GM18907 (cell line): Measurements from ENCODE around the gene EYA2.

Experiments used
- ATAC-seq: cut with Tn5 transposase; IDR thresholded peaks from one replicate; pipeline ENCODE4 v1.9.1; 2021; ENCODE audit warnings: mild to moderate bottlenecking, moderate library complexity; ENCODE audit not compliant: unreplicated experiment

EYA2 gene

DNA sequence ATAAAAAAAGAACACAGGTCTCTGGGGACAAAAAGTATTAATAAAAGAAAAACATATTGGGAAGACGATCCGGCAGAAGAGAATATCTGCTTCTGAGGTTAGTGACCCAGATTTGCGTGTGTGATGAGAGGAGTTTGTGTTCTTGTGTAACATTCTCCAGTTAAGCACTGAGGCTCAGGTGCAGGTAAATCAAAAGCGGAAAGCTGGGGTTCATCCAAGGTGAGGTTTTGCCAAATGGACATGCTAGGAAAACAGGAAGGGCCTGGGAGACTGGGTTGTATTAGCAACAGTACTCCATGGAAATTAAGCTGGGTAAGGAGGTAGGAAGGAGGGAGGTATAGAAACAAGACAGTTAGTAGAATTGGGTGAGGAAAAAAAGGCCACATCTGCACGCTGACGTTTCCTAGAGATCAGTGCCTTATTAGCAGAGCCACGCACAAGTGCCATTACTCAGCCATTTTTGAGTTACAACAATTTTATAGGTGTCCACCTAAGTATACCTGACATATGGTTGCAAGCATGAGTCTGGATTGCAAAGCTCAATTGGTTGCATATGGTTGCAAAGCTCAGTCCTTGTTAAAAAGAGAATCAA is 322.3 kb downstream of the EYA2 start:
- no peak for ATAC-seq

DNA sequence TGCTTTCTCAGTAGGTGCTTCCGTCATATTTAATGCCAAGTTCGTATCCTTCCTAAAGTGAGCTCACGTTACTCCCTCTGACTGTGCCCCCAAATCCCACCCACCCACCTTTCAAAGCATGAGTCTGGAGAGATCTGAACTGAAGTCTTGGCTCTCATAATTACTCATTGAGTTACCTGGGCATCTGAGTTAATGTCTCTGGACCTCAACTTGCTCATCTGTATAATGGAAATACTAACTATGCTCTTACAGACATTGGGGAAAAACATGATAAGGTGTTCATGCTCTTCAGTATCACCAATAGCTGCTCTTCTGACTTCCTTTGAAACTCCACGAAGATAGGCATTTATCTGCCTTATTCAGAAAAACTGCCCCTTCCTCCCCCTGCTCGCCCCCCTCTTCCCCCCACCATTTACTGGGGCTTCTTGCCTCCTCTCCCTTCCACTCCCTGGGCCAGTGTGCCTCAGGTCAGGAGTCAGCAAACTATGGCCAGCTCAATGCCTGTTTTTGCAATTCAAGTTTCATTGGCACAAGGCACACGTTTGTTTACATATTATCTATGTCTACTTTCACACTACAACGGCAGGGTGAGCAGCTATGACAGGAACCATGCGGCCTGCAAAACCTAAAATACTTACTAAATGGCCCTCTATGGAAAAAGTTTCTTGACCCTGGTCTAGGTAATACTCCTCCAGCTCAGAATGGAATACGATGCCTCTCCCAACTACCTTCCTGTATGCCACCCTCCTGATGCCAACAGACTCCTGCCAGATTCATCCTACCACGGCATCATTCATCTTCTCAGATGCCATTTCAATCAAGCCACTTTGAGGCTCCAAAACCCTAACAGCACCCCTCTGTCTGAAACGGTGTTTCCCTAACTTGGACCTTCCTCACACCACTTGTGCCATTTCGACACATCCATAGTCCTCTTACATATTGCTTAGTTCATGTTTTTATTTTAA is 323.1 kb downstream of the EYA2 start:
- ATAC-seq, result no peak

DNA sequence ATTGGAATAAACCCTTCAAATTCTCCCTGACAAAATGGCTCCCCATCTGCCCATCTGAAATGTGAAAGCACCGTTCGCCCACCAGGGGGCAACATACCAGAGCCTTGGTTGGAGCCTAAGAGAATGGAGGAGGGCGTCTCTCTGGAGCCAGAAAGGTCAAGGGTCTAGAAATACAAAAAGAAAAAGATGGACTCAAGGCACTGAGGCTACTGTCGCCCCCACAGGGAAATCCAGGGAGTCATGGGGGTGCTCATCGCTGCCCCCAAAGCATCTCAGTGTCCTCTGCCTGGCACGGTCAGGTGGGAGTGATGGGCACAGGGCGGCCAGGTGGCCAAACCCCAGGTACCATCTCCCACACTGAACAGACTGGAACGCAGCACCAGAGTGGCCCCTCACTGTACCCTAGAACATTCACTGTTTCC is 325.5 kb downstream of the EYA2 start:
- ATAC-seq, result no peak

DNA sequence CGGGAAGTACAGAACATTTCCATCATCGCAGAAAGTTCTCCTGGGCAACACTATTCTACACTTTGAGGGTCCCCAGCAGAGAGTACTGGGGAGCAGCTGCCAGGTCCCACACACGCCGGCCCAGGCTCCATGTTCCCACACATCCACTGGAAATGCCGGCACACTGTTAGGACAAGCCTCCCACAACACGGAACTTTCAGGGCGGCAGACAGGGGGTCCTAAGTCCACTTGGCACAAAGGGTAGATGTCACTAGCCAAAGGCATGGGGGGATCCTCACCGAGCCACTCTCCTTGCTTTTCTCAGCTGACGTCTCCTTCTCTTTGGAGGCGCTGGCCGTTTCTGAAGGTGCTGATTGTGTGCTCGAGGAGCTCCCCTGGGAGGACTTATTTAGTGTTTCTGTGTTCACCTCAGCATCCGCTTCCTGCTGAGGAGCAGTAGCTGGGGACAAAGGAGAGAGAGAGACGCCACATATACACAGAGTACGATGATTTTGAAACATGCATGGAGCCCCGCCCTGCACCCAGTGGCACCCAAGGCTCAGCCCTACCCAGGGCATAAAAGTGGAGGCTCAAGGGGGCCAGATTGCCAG is 326.5 kb downstream of the EYA2 start:
- ATAC-seq, result no peak

DNA sequence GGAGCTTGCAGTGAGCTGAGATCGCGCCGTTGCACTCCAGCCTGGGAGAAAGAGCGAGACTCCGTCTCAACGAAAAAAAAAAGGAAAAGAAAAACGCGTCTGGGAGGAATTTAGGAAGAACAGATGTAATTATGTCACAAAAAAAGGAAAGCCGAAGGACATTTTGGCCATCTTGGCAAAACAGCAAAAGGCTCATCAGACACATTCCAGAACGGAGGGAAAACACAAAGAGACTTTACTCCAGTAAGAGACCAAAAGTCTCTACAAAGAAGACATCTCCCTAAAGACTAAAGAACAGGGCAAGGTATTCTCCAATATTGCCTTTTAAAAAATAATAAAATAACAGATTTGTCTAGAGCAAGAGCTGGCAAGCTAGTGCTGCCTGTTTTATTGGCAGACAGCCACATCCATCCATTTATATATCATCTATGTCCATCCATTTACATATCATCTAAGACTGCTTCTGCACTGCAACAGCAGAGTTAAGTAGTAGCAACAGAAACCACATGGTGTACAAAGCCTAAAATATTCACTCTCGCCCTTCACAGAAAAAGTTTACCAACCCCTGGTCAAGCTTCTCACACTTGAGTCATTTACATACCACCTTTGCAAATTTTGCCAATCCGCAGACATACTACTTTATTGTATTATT is 328.0 kb downstream of the EYA2 start:
- no peak for ATAC-seq

DNA sequence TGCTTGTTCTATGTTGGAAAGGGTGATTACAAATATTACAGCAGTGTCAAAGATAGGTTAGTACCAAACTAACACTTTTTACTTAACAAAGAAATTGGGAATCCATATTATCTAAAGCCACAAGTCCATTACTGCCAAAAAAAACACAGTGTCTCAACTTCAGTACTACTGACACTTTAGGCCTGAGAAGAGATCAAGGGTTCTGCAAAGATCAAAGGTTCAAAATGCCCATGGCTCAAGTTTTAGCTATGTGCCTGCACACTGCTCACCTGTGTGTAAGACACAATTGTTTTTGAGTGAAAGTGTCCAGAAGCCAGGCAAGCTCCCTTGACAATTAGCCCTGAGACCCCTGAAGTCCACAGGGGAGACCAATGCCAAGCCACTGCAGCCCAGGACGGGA is 329.3 kb downstream of the EYA2 start:
- ATAC-seq, result no peak

DNA sequence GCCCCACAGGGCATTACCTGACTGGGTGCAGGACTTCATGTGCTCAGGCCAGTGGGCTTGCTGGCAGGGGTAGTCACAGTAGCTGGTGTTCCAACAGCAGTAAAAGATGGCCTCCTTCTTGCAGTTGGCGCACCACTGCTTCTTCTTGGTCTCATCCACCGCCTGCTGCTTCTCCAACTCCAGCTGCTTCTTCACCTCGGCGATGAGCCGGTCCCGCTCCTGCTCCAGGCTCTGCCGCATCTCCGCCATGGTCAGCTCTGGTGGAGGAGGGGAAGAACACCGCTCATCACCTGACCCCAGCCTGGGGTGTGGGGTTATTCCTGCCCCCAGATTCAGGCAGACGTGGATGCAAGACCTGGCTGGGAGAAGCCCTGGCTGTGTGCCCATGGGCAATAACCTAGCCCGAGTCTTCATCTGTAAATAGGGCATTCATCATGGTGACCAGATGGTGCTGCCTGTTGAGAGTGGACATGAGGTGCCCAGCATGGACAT is 329.7 kb downstream of the EYA2 start:
- ATAC-seq, result no peak

DNA sequence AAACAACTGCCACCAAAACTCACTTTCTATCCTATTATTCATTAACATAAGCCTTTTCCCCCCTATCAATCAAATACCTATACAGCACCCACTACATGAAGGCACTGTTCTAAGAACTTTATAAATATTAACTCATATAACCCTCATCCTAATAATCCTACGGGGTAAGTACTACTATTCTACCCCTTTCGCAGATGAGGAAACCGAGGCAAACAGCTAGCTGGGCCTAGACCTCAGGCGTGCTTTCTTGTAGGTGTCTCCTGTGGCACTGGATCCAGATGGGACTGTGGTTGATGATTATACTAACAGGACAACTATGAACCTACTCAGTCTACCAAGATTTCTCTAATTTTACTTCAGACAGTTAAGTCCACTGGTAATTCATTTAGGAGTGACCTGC is 330.2 kb downstream of the EYA2 start:
- ATAC-seq, result no peak

DNA sequence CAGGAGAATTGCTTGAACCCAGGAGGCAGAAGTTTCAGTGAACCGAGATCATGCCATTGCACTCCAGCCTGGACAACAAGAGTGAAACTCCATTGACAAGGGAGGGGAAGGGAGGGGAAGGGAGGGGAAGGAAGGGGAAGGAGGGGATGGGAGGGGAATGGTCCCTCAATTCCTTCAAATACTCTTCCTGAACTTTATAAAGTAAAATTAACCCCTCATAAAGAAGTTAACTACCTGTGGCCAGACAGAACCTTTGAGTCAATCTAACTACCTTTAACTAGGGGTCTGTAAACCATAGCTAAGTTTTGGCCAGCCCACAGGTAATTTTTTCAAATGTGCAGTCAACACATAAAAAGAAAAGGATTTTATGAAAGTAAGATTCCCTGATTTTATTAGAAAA is 330.8 kb downstream of the EYA2 start:
- no peak for ATAC-seq

DNA sequence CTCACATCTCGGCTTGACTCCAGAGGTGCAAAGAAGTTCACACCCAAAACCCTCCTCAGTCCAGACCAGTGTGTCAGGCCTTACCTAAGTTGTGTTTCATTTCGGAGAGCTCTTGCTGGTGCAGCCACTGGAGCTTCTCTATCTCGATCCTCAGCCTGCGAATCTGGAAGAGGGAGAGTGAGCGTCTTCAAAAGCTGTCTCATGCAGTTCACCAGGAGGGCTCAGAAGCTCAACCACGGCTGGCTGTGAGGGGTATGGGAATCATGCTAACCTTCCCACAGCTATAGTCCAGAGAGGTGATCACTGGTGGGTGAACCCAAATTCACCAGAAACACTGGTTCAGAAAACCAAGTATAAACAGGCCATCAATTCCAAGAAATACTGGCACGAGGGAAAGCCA is 332.5 kb downstream of the EYA2 start:
- no peak for ATAC-seq

DNA sequence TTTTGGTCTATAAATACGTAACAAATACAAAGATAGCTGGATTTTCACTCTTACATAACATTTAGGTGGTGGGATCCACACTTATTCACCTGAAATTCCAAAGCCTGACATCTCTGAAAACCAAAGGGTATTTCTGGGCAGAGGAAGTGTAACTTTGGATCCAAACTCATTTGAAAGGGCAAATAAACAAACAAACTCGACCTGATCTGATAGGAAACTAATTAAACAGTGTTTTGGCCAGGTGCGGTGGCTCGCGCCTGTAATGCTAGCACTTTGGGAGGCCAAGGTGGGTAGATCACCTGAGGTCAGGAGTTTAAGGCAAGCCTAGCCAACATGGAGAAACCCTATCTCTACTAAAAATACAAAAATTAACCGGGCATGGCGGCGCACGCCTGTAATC is 332.9 kb downstream of the EYA2 start:
- ATAC-seq, result no peak

DNA sequence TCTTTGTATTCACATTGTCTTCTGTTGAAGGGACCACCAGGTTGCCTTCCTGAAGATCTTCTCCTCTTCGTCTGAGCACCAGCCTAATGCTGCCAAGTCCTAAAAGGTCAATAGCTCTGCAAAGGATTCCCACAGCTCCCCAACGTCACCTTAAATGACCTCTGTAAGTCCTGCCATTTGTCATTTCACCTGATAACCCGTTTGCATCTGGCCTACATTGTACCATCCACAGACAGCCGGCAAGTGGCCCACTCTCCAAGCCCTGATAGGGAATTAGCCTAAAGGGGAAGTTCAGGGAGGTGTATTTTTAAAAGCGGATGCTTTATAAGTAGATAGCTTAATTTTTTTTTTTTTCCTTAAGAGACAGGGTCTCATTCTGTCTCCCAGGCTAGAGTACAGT is 334.0 kb downstream of the EYA2 start:
- ATAC-seq, result no peak

DNA sequence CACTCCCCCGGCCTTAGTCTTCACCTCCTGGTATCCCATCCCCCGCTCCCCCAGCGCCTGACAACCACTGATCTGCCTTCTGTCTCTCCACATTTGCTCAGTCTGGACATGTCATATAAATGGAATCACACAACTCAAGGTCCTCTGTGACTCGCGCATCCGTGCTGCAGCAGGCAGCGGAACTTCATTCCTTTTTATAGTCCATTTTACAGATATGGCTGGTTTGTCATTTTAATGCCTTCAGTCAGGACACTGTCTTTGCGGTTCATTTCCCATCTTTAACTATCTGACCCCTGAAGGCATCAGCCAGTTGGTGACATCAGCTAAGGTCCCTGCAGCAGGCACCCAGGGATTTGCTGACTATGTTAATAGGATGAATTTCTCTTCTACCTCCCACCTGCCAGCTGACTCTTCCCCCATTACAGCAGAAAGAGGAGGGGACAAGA is 336.2 kb downstream of the EYA2 start:
- ATAC-seq, result no peak

DNA sequence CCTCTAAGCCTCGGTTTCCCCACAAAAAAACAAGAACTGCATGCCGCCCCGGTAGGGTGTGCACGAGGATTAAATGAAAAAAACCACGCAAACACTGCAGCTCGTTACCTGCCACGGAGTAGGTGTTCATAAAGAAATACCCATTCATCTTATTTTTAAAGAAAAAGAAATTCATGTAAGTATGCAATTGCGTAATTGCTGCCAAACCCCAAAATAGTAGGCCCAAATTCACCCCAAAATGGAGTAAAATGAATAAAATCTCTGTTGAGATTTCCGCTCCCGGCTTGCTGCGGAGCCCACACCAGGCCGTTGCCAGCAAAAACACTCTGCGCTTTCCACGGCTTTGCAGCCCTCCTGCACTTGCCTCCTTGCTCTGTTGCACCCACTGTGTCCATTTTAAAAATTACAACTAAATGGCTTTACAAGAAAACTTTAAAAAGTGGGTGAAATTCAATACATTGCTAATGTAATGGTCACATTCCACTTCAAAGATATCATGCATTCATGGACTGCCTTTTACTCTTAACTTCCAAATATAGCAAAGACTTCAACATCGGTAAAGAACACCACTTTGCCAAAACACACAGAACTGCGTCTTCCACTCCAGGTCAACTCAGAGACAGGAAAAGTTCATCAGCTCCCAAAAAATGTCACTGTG is 336.9 kb downstream of the EYA2 start:
- ATAC-seq, result no peak

DNA sequence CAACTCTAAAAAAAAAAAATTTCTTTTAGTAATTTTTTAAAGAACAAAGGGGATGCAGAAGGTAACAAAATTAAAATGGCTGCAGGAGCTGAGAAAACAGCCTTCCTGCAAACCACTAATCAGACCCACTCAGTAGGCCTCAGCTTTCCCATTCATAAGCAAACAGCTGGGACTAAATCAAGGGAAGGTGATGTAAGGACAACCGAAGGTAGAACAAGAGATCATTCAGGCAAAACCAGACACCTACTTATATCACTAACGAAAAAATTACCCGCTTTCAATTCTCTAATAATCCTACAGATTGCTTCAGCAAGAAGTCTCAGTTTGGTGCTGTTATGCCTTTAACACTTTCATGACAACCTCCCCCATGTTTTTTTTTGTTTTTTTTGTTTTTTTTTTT is 337.9 kb downstream of the EYA2 start:
- ATAC-seq, result no peak

DNA sequence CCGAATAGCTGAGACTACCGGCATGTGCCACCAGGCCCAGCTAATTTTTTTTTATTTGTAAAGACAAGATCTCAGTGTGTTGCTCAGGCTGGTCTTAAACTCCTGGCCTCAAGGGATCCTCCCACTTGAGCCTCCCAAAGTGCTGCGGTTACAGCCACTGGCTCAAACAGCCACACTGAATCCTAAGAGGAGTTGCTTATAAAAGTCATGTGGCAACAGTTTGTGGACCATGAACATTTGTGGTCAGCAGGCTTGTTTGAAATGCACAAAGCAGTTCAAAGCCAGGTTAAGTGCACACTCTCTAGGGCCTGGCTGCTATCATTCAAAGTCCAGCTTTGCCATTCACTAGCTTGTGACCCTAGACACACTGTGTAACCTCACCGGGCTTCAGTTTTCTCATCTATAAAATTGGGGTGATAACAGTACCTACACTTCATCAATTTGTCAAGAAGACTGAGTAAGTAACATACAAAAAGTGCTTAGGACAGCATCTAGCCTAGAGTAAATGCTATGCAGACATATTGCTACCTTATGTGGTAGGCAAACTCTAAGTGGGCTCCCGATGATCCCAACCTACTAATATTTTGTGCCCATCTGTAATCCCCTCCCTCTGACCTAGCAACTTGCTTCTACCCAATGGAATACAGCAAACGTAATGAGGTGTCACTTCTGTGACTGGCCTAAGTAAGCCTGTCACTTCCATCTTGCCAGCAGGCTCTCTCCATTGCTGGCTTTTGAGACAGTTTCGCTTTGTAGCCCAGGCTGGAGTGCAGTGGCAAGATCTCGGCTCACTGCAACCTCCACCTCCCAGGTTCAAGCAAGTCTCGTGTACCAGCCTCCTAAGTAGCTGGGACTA is 338.9 kb downstream of the EYA2 start:
- ATAC-seq, result no peak

DNA sequence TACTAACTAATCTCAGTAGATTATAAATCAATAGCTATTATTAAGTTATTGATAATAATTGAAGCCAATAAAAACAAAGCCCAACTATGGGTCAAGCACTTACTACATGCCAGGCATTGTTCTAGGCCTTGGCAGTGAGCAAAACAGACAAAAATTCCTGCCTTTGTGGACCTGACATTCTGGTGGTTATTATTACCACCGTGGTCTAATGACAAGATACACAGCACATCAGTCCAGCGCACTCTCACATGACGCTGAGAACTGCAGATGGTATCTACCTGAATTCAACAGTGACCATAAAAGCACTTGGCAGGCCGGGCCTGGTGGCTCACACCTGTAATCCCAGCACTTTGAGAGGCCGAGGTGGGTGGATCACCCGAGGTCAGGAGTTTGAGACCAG is 340.5 kb downstream of the EYA2 start:
- no peak for ATAC-seq

DNA sequence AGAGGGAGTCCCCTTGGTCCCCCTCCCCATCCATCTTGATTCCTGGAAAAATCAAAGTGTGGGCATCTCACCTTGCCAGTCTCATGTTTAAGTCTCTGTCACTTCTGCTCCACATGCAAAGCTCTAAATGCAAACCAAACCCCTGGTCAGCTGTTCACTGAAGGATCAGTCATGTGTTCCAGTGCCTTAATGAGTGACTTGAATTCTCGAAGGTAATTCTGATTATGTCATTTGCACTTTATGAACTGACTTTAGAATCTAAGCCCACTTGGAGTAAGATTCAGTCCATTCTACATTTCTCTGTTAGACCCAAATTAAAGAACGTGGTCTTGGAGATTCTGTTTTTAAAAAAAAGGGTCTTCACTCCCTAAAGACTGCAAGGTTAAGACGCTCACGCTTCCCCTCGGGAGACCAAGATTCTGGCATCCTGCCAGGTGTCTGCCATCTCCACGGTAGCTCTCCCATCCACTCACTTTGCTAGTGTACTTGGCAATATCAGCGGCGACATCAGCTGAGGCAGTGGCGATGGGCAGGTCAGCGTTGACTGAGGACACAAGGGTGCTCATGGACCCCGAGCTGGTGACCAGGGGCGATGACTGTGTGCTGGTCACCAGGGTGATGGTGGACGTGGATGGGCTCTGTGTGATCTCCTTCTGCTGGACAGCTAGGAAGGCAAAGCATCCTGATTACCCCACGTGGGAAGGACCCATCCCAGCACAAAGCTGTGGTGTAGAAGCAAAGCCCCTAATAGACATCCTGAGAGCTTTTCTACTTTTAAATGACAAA is 341.4 kb downstream of the EYA2 start:
- ATAC-seq, result no peak

DNA sequence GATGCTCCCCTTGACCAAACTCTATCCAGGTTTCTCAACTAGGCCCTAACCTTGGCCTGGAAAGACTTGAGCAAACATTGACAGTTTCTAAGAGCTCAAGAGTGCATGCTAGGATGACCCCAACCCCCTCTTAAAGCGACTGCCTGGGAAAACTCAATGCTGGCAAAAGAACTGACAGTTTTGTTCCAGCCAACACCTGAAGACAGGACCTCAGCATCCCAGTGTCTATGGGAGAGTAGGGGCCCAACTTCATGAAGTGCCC is 341.9 kb downstream of the EYA2 start:
- ATAC-seq, result no peak
